Neuronal stem cell (in vitro differentiated cells): ENCODE measurements around the gene CANT1.

Source experiments
- DNase-seq: peaks from one replicate; pipeline ENCODE4 v3.0.0-alpha.2; 2013; ENCODE audit warnings: low spot score
- H2AFZ ChIP-seq: one replicate; pipeline ENCODE4 v1.6.1; 2013; ENCODE audit warnings: mild to moderate bottlenecking, low read length, inconsistent platforms
- H2AK5ac ChIP-seq: 2 replicates; pipeline ENCODE4 v1.6.1; 2013; ENCODE audit warnings: low read depth, mild to moderate bottlenecking, inconsistent platforms, low read length, moderate library complexity, mixed read lengths
- H2BK120ac ChIP-seq: 2 replicates; pipeline ENCODE4 v1.6.1; 2013; ENCODE audit warnings: low read depth, mild to moderate bottlenecking, inconsistent platforms, low read length, moderate library complexity, mixed read lengths
- H2BK12ac ChIP-seq: one replicate; pipeline ENCODE4 v1.6.1; 2013; ENCODE audit warnings: low read length, inconsistent platforms
- H2BK15ac ChIP-seq: 2 replicates; pipeline ENCODE4 v1.6.1; 2013; ENCODE audit warnings: mild to moderate bottlenecking, low read length, inconsistent platforms, mixed read lengths
- H2BK5ac ChIP-seq: one replicate; pipeline ENCODE4 v1.6.1; 2013; ENCODE audit warnings: inconsistent platforms, mild to moderate bottlenecking, low read length, moderate library complexity
- H3K14ac ChIP-seq: one replicate; pipeline ENCODE4 v1.6.1; 2013; ENCODE audit warnings: low read length, inconsistent platforms
- H3K18ac ChIP-seq: 2 replicates; pipeline ENCODE4 v1.6.1; 2013; ENCODE audit warnings: low read length, inconsistent platforms
- H3K23ac ChIP-seq: 2 replicates; pipeline ENCODE4 v1.6.1; 2013; ENCODE audit warnings: low read depth, mild to moderate bottlenecking, mixed read lengths, low read length, inconsistent platforms; ENCODE audit not compliant: poor library complexity
- H3K27ac ChIP-seq: replicated peaks from 3 replicates; pipeline ENCODE4 v1.5.1; 2013; ENCODE audit warnings: low read length, inconsistent platforms
- H3K27me3 ChIP-seq, 3 experiments: 2 replicates each; pipeline ENCODE4 v1.6.1; 2013; ENCODE audit warnings: low read length in 3 of 3, mild to moderate bottlenecking in 2 of 3, inconsistent platforms in 1 of 3, low read depth in 1 of 3, mixed read lengths in 1 of 3, moderate library complexity in 1 of 3; ENCODE audit not compliant: control insufficient read depth in 3 of 3, insufficient read depth in 3 of 3
- H3K36me3 ChIP-seq, 2 donors: replicated peaks in 1 of 2; 2 replicates each; pipeline ENCODE4 v1.6.1; 2013; ENCODE audit warnings: low read length in 2 of 2; ENCODE audit not compliant: control insufficient read depth in 2 of 2, insufficient read depth in 2 of 2
- H3K4ac ChIP-seq: 2 replicates; pipeline ENCODE4 v1.6.1; 2013; ENCODE audit warnings: inconsistent platforms, mild to moderate bottlenecking, low read length, moderate library complexity
- H3K4me1 ChIP-seq, 2 donors: 1 replicate in 1 of 2; 2 replicates in 1 of 2; pipeline ENCODE4 v1.6.1; 2013; ENCODE audit warnings: low read length in 2 of 2, low read depth in 1 of 2; ENCODE audit not compliant: control insufficient read depth in 2 of 2, insufficient read depth in 1 of 2
- H3K4me2 ChIP-seq: one replicate; pipeline ENCODE4 v1.6.1; 2013; ENCODE audit warnings: mild to moderate bottlenecking, low read length, inconsistent platforms; ENCODE audit not compliant: insufficient read depth, poor library complexity, severe bottlenecking
- H3K4me3 ChIP-seq, 2 donors: 2 replicates each; pipeline ENCODE4 v1.5.1; 2013; ENCODE audit warnings: low read length in 2 of 2, mild to moderate bottlenecking in 2 of 2, inconsistent platforms in 1 of 2, moderate library complexity in 1 of 2
- H3K79me1 ChIP-seq: one replicate; pipeline ENCODE4 v1.6.1; 2013; ENCODE audit warnings: low read depth, mild to moderate bottlenecking, inconsistent platforms, low read length, moderate library complexity
- H3K9ac ChIP-seq: one replicate; pipeline ENCODE4 v1.6.1; 2013; ENCODE audit warnings: mild to moderate bottlenecking, low read depth, low read length, inconsistent platforms; ENCODE audit not compliant: poor library complexity
- H3K9me3 ChIP-seq, 2 donors: replicated peaks in 1 of 2; 2 replicates each; pipeline versions ENCODE3 to v1.6.1; 2013; ENCODE audit warnings: low read length in 2 of 2, mild to moderate bottlenecking in 2 of 2, inconsistent platforms in 1 of 2, low read depth in 1 of 2, mixed read lengths in 1 of 2, moderate library complexity in 1 of 2; ENCODE audit not compliant: control insufficient read depth in 2 of 2, insufficient read depth in 1 of 2
- H4K8ac ChIP-seq: one replicate; pipeline ENCODE4 v1.6.1; 2013; ENCODE audit warnings: low read depth, mild to moderate bottlenecking, inconsistent platforms, low read length, moderate library complexity
- H4K91ac ChIP-seq: one replicate; pipeline ENCODE4 v1.6.1; 2013; ENCODE audit warnings: low read length, low read depth, mild to moderate bottlenecking, inconsistent platforms; ENCODE audit not compliant: poor library complexity
- WGBS, 2 donors: extraction: QIAGEN DNeasy Blood & Tissue Kit; methylation state at CpG; one replicate each; pipeline ENCODE4 v1.1.7; 2013; ENCODE audit warnings: missing lambda C conversion rate in 2 of 2, mixed read lengths in 1 of 2; ENCODE audit not compliant: insufficient read length in 2 of 2, insufficient replicate concordance in 1 of 2; ENCODE audit errors: extremely low coverage in 2 of 2; 5-methylcytosine and 5-hydroxymethylcytosine counted together

The CANT1 gene

DNA sequence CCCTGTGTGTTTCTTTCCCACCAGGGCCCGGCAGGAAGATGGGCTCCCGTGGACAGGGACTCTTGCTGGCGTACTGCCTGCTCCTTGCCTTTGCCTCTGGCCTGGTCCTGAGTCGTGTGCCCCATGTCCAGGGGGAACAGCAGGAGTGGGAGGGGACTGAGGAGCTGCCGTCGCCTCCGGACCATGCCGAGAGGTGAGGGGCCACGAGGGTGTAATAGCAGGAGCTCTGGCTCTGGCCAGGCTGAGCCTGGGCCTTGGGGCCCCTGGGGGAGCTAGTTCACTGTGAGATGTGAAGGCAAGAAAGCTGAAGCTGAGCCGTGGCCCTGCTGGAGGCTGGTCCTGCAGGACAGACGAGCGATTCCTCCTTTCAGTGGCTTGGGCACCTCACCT, 34.4 kb upstream of the CANT1 start:
- WGBS, 2 donors: no CpG with 5 or more reads among the region's 12 CpGs
- H2BK12ac ChIP-seq: no peak overlapping the region
- no peak overlapping the region for H4K91ac ChIP-seq
- H2BK5ac ChIP-seq: no peak overlapping the region
- no peak overlapping the region for H4K8ac ChIP-seq
- no peak overlapping the region for H3K4ac ChIP-seq
- H3K9me3 ChIP-seq: peaks cover 0 to 11% of the 10 kb centered on the region in 2 donors
- H3K9ac ChIP-seq: peak overlapping the region; percentile 38
- DNase-seq: no peak
- H2BK120ac ChIP-seq: no peak overlapping the region
- H3K4me1 ChIP-seq: peaks cover 0 to 13% of the 10 kb centered on the region in 2 donors
- H3K14ac ChIP-seq: peak overlapping the region; percentile 25
- H3K4me2 ChIP-seq: no peak overlapping the region
- H2AFZ ChIP-seq: no peak overlapping the region
- no peak overlapping the region for H3K23ac ChIP-seq
- no peak overlapping the region for H2AK5ac ChIP-seq
- H3K79me1 ChIP-seq: peaks cover 2% of the 10 kb centered on the region
- H3K36me3 ChIP-seq: peaks cover 0 to 3% of the 10 kb centered on the region in 2 donors
- H3K4me3 ChIP-seq: no peak overlapping the region
- H3K27ac ChIP-seq: no peak overlapping the region
- peaks cover 0 to 20% (median 2%) of the 10 kb centered on the region in 3 experiments for H3K27me3 ChIP-seq
- peak overlapping the region; percentile 53 for H3K18ac ChIP-seq
- H2BK15ac ChIP-seq: no peak overlapping the region

DNA sequence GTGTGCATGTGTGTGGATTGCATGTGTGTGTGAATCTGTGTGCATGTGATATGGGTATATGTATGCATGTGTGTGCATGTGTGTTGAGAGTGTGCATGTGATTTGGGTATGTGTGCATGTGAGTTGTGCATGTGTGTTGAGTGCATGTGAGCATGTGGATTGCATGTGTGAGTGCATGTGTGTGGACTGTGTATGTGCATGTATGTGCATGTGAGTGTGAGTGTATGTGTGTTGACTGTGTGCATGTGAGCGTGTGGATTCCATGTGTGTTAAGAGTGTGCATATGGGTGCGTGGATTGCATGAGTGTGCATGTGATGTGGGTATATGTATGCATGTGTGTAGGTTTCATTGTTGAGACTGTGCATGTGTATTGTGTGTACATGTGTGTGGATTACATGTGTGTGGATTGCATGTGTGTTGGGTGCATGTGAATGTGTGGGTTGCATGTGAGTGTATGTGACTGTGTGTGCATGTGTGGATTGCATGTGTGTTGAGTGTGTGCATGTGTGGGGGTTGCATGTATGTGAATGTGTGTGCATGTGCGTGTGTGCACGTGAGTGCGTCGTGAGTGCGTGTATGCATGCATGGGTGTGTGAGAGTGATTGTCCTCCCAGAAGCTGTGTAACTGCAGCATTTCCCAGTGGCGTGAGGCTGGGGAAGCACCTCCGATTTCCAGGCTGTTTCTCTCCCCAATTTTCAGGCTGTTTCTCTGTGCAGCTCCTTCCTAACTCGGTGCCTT, 33.8 kb upstream of the CANT1 start:
- peak overlapping the region; percentile 68 for H4K91ac ChIP-seq
- H3K27me3 ChIP-seq: peaks cover 0 to 22% (median 2%) of the 10 kb centered on the region in 3 experiments
- no CpG with 5 or more reads among the region's 10 CpGs for WGBS, 2 donors
- no peak overlapping the region for H3K4me2 ChIP-seq
- H3K27ac ChIP-seq: no peak overlapping the region
- no peak overlapping the region for H2AFZ ChIP-seq
- no peak overlapping the region for H2BK120ac ChIP-seq
- H3K9ac ChIP-seq: peak overlapping the region; percentile 88
- H3K4me1 ChIP-seq: peaks cover 0 to 8% of the 10 kb centered on the region in 2 donors
- peak overlapping the region; percentile 68 for H3K23ac ChIP-seq
- H3K36me3 ChIP-seq: peaks cover 0 to 3% of the 10 kb centered on the region in 2 donors
- H3K4me3 ChIP-seq: peak overlapping the region in 1 of 2 donors; percentile 68
- DNase-seq: no peak
- peaks cover 0 to 11% of the 10 kb centered on the region in 2 donors for H3K9me3 ChIP-seq
- H2BK12ac ChIP-seq: no peak overlapping the region
- H2AK5ac ChIP-seq: no peak overlapping the region
- H3K4ac ChIP-seq: peak overlapping the region; percentile 23
- H3K18ac ChIP-seq: peak overlapping the region; percentile 53
- H2BK5ac ChIP-seq: no peak overlapping the region
- peaks cover 2% of the 10 kb centered on the region for H3K79me1 ChIP-seq
- H4K8ac ChIP-seq: peak overlapping the region; percentile 20
- no peak overlapping the region for H2BK15ac ChIP-seq
- peak overlapping the region; percentile 58 for H3K14ac ChIP-seq

DNA sequence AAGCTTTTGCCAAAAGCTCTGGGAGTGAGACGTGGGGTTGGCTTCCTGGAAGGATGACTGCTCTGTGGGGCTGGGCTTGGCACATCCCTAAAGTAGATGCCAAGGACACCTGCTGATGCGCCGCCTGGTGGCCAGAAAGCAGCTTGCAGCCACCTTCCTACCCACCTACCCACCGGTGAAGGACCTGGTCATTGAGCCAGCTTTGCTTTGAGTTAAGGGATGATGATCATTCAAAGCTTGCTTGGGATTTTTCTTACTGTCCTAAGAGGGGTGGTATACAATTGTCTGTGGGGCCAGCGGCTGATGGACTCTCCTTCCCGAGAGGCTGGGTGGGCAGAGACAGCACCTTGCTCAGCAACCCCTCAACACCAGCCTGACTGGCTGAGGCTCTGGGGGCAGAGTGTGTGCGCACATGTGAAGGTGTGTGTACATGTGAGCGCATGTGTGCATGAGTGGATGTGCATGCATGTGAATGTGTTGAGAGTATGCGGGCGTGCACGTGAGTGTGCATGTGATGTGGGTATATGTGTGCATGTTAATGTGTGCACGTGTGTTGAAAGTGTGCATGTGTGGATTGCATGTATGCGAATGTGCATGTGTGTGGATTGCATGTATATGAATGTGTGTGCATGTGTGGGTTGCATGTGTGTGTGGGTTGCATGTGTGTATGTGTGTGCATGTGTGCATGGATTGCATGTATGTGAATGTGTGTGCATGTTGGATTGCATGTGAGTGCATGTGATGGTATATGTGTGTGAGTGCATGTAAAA, 33.0 kb upstream of the CANT1 start:
- Histone ChIP-seq H2BK5ac (no peak overlapping the region), H3K23ac (peak overlapping the region; percentile 68), H3K9me3 (peaks cover 0 to 8% of the 10 kb centered on the region in 2 donors), H2BK120ac (no peak overlapping the region), H3K27me3 (peaks cover 0 to 19% (median 2%) of the 10 kb centered on the region in 3 experiments), H3K4ac (no peak overlapping the region), H3K27ac (no peak overlapping the region), H2BK12ac (no peak overlapping the region), H4K91ac (peak overlapping the region; percentile 68), H3K18ac (no peak overlapping the region), H3K36me3 (peaks cover 0 to under 1% of the 10 kb centered on the region in 2 donors), H3K14ac (no peak overlapping the region), H3K9ac (peak overlapping the region; percentile 88), H3K4me2 (no peak overlapping the region), H2AK5ac (no peak overlapping the region), H2AFZ (no peak overlapping the region), H3K79me1 (peaks cover 2% of the 10 kb centered on the region), H3K4me3 (peak overlapping the region in 1 of 2 donors; percentile 68), H2BK15ac (no peak overlapping the region), H3K4me1 (peaks cover 0 to 5% of the 10 kb centered on the region in 2 donors), H4K8ac (no peak overlapping the region)
- no CpG with 5 or more reads among the region's 13 CpGs for WGBS, 2 donors
- DNase-seq: no peak
